Gastroesophageal sphincter (tissue), 4 donors: ENCODE results near the gene MAST3. TPM values are rescaled to one million over a fixed set of nuclear protein-coding genes. Genes with fewer than 3 reads are reported as not detected.

Experiments used
- ATAC-seq: fragments of 150-250 bp; one replicate; pipeline ENCODE4 v1.9.1; 2016; ENCODE audit warnings: mild to moderate bottlenecking, moderate library complexity
- H3K27ac ChIP-seq, 4 donors: fragments of 200-600 bp; sonication (generic) in 3 of 4; 1 replicate in 3 of 4; 2 replicates in 1 of 4; pipeline ENCODE4 v1.5.1; 2016 to 2019
- H3K27me3 ChIP-seq: fragments of 200-600 bp; sonication (generic); one replicate; pipeline ENCODE4 v1.5.1; 2019
- H3K36me3 ChIP-seq, 2 donors: fragments of 200-600 bp; sonication (generic); one replicate each; pipeline ENCODE4 v1.5.1; 2019; ENCODE audit warnings: control low read depth in 1 of 2
- H3K4me1 ChIP-seq, 3 donors: fragments of 200-600 bp; sonication (generic); 1 replicate in 2 of 3; 2 replicates in 1 of 3; pipeline ENCODE4 v1.5.1; 2016 to 2019; ENCODE audit warnings: control low read depth in 2 of 3
- H3K4me3 ChIP-seq, 2 donors: fragments of 200-600 bp; sonication (generic); one replicate each; pipeline ENCODE4 v1.5.1; 2019; ENCODE audit warnings: mild to moderate bottlenecking in 1 of 2, moderate library complexity in 1 of 2
- H3K9me3 ChIP-seq, 3 donors: fragments of 200-600 bp; sonication (generic); one replicate each; pipeline ENCODE4 v1.5.1; 2017 to 2019; ENCODE audit warnings: control low read depth in 2 of 3
- EP300 ChIP-seq: sonication (generic); formaldehyde crosslinking; IDR thresholded peaks from one replicate; pipeline ENCODE4 v1.6.1; 2017; ENCODE audit warnings: antibody characterized with exemption, mild to moderate bottlenecking
- POLR2A ChIP-seq, 2 donors: fragments of 450-650 bp; IDR thresholded peaks; one replicate each; pipeline ENCODE4 v1.6.1; 2017; ENCODE audit warnings: antibody characterized with exemption in 2 of 2, mild to moderate bottlenecking in 2 of 2, moderate library complexity in 1 of 2
- POLR2AphosphoS5 ChIP-seq: sonication (generic); formaldehyde crosslinking; IDR thresholded peaks from one replicate; pipeline ENCODE4 v1.6.1; 2017; ENCODE audit warnings: antibody characterized with exemption
- WGBS, 2 donors: methylation state at CpG; one replicate each; pipeline ENCODE4 v1.1.5; 2018; ENCODE audit warnings: low coverage in 1 of 2; 5-methylcytosine and 5-hydroxymethylcytosine counted together
- total RNA-seq, 4 donors: library from RNA; depleted of rRNA; stranded (reverse); fragments of >200 nt; gene quantifications; one replicate each; pipeline ENCODE4 v1.1.0, GENCODE V29; 2016
- TF ChIP-seq, protein P1 (sequence below), 4 experiments: fragments of 200-600 bp in 2 of 4; fragments of 450-650 bp in 2 of 4; sonication (generic) in 1 of 4; IDR thresholded peaks; one replicate each; pipeline ENCODE4 v1.5.1; 2017 to 2019; ENCODE audit warnings: antibody characterized with exemption in 4 of 4, mild to moderate bottlenecking in 2 of 4, moderate library complexity in 2 of 4

Gene MAST3
- total RNA-seq, 4 donors from 2014 or later: 3.3 to 8.8 (median 4.8) TPM

DNA sequence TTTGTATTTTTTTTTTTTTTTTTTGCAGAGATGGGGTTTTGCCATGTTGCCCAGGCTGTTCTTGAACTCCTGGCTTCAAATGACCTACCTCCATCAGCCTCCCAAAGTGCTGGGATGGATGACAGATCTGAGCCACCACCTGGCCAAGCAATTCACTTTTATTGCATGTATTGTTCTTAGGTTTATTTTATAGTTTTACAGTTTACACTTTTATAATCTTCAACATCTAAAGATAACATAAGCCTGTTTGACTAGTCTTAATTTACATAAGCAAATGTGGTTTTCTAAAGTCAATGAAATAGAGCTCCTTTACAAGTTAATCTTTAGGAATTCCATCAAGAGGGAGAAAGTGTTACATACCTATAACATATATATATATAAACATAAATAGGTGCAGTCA, 86.0 kb downstream of the MAST3 start:
- ATAC-seq: no peak
- H3K36me3 ChIP-seq: no peaks in the 10 kb centered on the region
- TF ChIP-seq, protein P1, sequence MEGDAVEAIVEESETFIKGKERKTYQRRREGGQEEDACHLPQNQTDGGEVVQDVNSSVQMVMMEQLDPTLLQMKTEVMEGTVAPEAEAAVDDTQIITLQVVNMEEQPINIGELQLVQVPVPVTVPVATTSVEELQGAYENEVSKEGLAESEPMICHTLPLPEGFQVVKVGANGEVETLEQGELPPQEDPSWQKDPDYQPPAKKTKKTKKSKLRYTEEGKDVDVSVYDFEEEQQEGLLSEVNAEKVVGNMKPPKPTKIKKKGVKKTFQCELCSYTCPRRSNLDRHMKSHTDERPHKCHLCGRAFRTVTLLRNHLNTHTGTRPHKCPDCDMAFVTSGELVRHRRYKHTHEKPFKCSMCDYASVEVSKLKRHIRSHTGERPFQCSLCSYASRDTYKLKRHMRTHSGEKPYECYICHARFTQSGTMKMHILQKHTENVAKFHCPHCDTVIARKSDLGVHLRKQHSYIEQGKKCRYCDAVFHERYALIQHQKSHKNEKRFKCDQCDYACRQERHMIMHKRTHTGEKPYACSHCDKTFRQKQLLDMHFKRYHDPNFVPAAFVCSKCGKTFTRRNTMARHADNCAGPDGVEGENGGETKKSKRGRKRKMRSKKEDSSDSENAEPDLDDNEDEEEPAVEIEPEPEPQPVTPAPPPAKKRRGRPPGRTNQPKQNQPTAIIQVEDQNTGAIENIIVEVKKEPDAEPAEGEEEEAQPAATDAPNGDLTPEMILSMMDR (IDR thresholded peaks at IDR 0.05): no peak
- TF ChIP-seq POLR2AphosphoS5: no peak
- TF ChIP-seq POLR2A (IDR thresholded peaks at IDR 0.05): no peak
- TF ChIP-seq EP300: no peak

DNA sequence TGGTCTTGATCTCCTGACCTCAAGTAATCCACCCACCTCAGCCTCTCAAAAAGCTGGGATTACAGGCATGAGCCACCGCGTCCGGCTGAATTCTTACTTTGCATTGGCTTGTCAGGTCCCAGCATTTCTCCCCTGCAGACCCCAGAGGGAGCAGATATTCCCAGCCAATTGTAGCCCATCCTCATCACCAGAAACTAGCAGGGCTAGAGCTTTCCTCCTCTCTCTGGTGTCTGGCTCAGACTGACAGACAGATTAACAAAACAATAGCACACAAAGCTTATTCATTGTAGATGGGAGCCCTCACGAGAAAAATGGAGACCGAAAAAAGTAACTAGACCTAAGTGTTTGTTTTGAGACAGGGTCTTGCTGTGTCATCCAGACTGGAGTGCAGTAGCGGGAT, 88.0 kb downstream of the MAST3 start:
- Histone ChIP-seq H3K4me3 (no peak overlapping the region), H3K9me3 (no peaks in the 10 kb centered on the region), H3K4me1 (no peaks in the 10 kb centered on the region), H3K27ac (no peak overlapping the region), H3K27me3 (peaks cover 11% of the 10 kb centered on the region), H3K36me3 (no peaks in the 10 kb centered on the region)
- ATAC-seq: no peak
- 51 to 71% methylated on average over 2 to 6 of the region's 6 CpGs for WGBS, 2 donors
- no peak for TF ChIP-seq POLR2A (IDR thresholded peaks at IDR 0.05)
- TF ChIP-seq, protein P1 (IDR thresholded peaks at IDR 0.05): no peak

More for the DNA sequence above, 86.0 kb downstream of the MAST3 start:
- H3K4me3 ChIP-seq: no peak overlapping the region
- peaks cover 11% of the 10 kb centered on the region for H3K27me3 ChIP-seq
- H3K4me1 ChIP-seq: no peaks in the 10 kb centered on the region
- no peaks in the 10 kb centered on the region for H3K9me3 ChIP-seq
- no peak overlapping the region for H3K27ac ChIP-seq

DNA sequence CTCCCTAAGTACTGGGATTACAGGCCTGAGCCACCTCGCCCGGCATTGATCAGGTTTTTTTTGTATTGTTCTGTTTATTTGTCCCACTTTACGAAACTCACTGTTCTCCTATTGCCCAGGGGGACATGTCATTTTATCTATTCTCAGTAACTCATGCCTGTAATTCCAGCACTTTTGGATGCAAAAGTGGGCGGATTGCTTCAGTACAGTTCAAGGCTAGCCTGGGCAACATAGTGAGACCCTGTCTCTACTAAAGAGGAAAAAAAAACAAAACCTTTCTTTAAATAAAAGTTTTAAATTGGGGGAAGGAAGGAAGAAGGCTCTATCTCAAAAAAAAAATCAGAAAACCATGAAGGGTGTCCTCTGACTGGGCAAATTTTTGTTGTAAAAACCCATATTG, 92.7 kb downstream of the MAST3 start:
- TF ChIP-seq POLR2A (IDR thresholded peaks at IDR 0.05) (no peak), POLR2AphosphoS5 (no peak)
- no peak overlapping the region for H3K27ac ChIP-seq
- no peaks in the 10 kb centered on the region for H3K9me3 ChIP-seq
- peaks cover 0 to 32% (median 16%) of the 10 kb centered on the region in 3 donors for H3K4me1 ChIP-seq
- 79 to 96% methylated on average over 3 to 4 of the region's 4 CpGs for WGBS, 2 donors
- peaks cover 7% of the 10 kb centered on the region for H3K27me3 ChIP-seq
- H3K4me3 ChIP-seq: no peak overlapping the region
- no peak for ATAC-seq
- H3K36me3 ChIP-seq: no peaks in the 10 kb centered on the region

DNA sequence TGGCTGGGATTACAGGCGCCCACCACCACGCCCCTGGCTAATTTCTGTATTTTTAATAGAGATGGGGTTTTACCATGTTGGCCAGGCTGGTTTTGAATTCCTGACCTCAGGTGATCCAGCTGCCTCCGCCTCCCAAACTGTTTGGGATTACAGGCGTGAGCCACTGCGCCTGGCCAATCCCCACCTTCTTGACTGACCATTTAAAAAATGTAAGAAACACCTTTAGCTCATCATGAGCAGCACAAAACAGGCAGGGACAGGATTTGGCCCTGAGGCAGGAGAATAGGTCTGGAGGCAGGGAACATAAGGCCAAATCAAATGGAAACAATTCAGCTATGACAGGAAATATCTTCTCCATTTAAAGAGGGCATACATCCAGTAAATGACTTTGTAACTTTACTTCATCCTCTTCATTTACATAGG, 94.1 kb downstream of the MAST3 start:
- H3K4me3 ChIP-seq: peak overlapping the region; percentile 62 to 85
- WGBS, 2 donors: 56% methylated on average over 5 of the region's 5 CpGs; no CpG with 5 or more reads in 1 of the 2 donors
- H3K27me3 ChIP-seq: no peaks in the 10 kb centered on the region
- ATAC-seq: no peak
- H3K36me3 ChIP-seq: peaks cover 0 to 11% of the 10 kb centered on the region in 2 donors
- peak overlapping the region; percentile 96 to 99 (median 96) for H3K27ac ChIP-seq
- TF ChIP-seq POLR2A (IDR thresholded peaks at IDR 0.05): no peak
- no peak for TF ChIP-seq POLR2AphosphoS5
- TF ChIP-seq, protein P1 (IDR thresholded peaks at IDR 0.05): no peak
- TF ChIP-seq EP300: no peak
- H3K9me3 ChIP-seq: no peaks in the 10 kb centered on the region
- H3K4me1 ChIP-seq: peaks cover 0 to 44% (median 16%) of the 10 kb centered on the region in 3 donors

DNA sequence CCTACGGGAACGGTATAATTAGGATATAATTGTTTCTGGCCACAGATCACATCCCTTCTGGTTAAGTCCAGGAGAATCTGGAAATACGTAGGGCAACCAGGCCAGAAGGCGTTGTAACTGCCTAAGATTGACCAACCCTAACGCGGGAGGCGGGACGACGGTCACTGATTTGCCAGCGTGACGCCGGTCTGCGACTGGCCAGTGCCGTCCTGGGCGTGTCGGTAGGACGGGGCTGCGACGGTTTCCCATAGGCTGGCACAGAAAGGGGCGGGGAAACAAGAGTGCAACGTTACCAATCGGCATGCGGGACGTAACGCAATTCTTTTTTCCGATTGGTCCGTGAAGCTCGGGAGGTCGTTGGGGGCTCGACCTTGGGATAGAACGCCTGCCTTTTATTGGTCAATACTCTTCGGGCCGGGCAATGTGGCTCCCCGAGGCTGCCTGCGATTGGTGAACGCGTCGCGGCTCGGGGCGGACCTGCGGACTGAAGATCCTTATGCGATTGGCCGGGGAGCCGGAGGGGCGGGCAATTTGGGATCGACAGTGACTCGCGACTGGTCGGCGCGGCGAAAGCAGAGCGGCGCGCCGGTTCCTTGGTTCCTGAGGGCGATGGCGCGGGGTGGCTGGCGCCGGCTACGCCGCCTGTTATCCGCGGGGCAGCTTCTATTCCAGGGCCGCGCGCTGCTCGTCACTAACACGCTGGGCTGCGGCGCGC, 95.3 kb downstream of the MAST3 start, which contains the start of gene MPV17L2:
MPV17L2 (plus strand) TSS at position 546 of the 715 bp plus-strand sequence; CDS start at position 610, 64 bp downstream.
- no peaks in the 10 kb centered on the region for H3K9me3 ChIP-seq
- no peaks in the 10 kb centered on the region for H3K27me3 ChIP-seq

More for the DNA sequence above, 95.3 kb downstream of the MAST3 start, which contains the start of gene MPV17L2:
- H3K36me3 ChIP-seq: peaks cover 0 to 23% of the 10 kb centered on the region in 2 donors
- peak within 1 kb of the TSS; percentile 96 to 99 (median 96) for H3K27ac ChIP-seq
- peaks cover 0 to 44% (median 16%) of the 10 kb centered on the region in 3 donors for H3K4me1 ChIP-seq
- peak; percentile 95 for ATAC-seq
- TF ChIP-seq POLR2AphosphoS5 (peak; percentile 98), POLR2A (IDR thresholded peaks at IDR 0.05) (peak; percentile 91 to 92), EP300 (no peak)
- TF ChIP-seq, protein P1 (IDR thresholded peaks at IDR 0.05): peak in 1 of 4 experiments; percentile 2
- peak within 1 kb of the TSS; percentile 72 to 85 for H3K4me3 ChIP-seq
- 0% methylated on average over 9 to 25 of the region's 74 CpGs for WGBS, 2 donors
